ENCODE measurements around the gene SLC5A10. TPM values are rescaled to one million over a fixed set of nuclear protein-coding genes. Genes with fewer than 3 reads are reported as not detected.

Gene SLC5A10
- total RNA-seq, 1 experiment from 2014 or later = not detected

DNA sequence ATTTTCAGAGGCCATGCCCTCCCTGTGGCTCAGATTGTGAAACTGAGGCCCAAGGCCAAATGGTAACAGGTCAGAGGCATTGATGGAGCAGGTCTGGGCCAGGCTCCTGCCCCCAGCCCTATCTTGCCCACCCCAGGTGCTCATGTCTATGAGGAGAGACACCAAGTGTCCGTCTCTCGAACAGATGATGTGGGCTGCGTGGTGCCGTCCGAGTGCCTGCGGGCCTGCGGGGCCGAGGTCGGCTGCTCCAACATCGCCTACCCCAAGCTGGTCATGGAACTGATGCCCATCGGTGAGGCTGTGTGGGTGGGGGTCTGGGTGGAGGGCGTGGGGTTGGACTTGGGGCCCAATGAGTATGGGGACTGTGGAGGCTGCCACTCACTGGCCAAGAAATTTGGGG is 61.3 kb downstream of the SLC5A10 start:
- no peak for DNase-seq
- Histone ChIP-seq H3K9ac (ENCODE audit: extremely low read depth, insufficient read length, low read length) (no peak overlapping the region), H4K8ac (replicated peaks; ENCODE audit: insufficient read length, low read depth, low read length) (no peak overlapping the region), H3K56ac (ENCODE audit: insufficient read length, low read depth, low read length) (no peak overlapping the region), H4K5ac (ENCODE audit: insufficient read length, low read depth, low read length) (no peak overlapping the region), H2BK20ac (ENCODE audit: low read depth, low read length, poor library complexity, severe bottlenecking) (no peak overlapping the region), H3K4me1 (ENCODE audit: insufficient read depth, low read length) (no peaks in the 10 kb centered on the region), H2BK5ac (ENCODE audit: insufficient read length, low read length) (no peak overlapping the region), H3K4me2 (ENCODE audit: insufficient read depth, insufficient read length, low read length) (no peak overlapping the region), H3K23ac (ENCODE audit: insufficient read length, low read depth, low read length) (no peak overlapping the region), H3K79me1 (ENCODE audit: insufficient read depth, low read depth, low read length, poor library complexity, severe bottlenecking) (no peaks in the 10 kb centered on the region), H2BK120ac (ENCODE audit: low read depth, low read length, poor library complexity, severe bottlenecking) (no peak overlapping the region), H3K23me2 (ENCODE audit: insufficient read length, low read depth, low read length, poor library complexity, severe bottlenecking) (no peaks in the 10 kb centered on the region), H3K9me3 (ENCODE audit: control insufficient read depth, low read depth, low read length) (no peaks in the 10 kb centered on the region), H4K91ac (ENCODE audit: insufficient read length, low read depth, low read length) (no peak overlapping the region), H2AK5ac (ENCODE audit: insufficient read length, low read length) (no peak overlapping the region), H3T11ph (ENCODE audit: low read length) (no peak overlapping the region), H3K4ac (ENCODE audit: low read depth, low read length) (no peak overlapping the region), H3K18ac (ENCODE audit: insufficient read length, low read depth, low read length) (no peak overlapping the region), H3K27ac (ENCODE audit: insufficient read length, low read depth, low read length) (no peak overlapping the region), H2BK12ac (ENCODE audit: insufficient read length, low read depth, low read length) (no peak overlapping the region), H2AFZ (ENCODE audit: low read length) (no peak overlapping the region), H3K27me3 (ENCODE audit: insufficient read depth, low read length) (no peaks in the 10 kb centered on the region), H3K14ac (ENCODE audit: insufficient read depth, low read length) (no peak overlapping the region), H3K79me2 (ENCODE audit: insufficient read depth, low read length) (no peaks in the 10 kb centered on the region), H4K20me1 (ENCODE audit: control insufficient read depth, insufficient read depth, insufficient read length) (no peaks in the 10 kb centered on the region), H2BK15ac (ENCODE audit: low read depth, low read length) (no peak overlapping the region)
- TF ChIP-seq, protein P1, sequence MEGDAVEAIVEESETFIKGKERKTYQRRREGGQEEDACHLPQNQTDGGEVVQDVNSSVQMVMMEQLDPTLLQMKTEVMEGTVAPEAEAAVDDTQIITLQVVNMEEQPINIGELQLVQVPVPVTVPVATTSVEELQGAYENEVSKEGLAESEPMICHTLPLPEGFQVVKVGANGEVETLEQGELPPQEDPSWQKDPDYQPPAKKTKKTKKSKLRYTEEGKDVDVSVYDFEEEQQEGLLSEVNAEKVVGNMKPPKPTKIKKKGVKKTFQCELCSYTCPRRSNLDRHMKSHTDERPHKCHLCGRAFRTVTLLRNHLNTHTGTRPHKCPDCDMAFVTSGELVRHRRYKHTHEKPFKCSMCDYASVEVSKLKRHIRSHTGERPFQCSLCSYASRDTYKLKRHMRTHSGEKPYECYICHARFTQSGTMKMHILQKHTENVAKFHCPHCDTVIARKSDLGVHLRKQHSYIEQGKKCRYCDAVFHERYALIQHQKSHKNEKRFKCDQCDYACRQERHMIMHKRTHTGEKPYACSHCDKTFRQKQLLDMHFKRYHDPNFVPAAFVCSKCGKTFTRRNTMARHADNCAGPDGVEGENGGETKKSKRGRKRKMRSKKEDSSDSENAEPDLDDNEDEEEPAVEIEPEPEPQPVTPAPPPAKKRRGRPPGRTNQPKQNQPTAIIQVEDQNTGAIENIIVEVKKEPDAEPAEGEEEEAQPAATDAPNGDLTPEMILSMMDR (conservative IDR thresholded peaks at IDR 0.05) = no peak
- H3K36me3 Mint-ChIP-seq (ENCODE audit: insufficient read depth in 1 of 3, low read depth in 3 of 3) = no peaks in the 10 kb centered on the region; a peak in 1 of 7 replicates
- no CpG with 5 or more reads among the region's 12 CpGs for WGBS (ENCODE audit: extremely low coverage, insufficient read length, low lambda C conversion rate)
- H3K9me3 Mint-ChIP-seq = no peaks in the 10 kb centered on the region
- peaks cover 4% of the 10 kb centered on the region for H3K27me3 Mint-ChIP-seq (ENCODE audit: low read depth)
- H3K27ac Mint-ChIP-seq = no peak overlapping the region
- no peak overlapping the region for H3K4me3 Mint-ChIP-seq
- peaks cover 16 to 38% of the 10 kb centered on the region in 2 experiments for H3K4me1 Mint-ChIP-seq
